HG02571 (cell line): ENCODE measurements around the gene RPN1.

Experiments
- ATAC-seq: cut with Tn5 transposase; IDR thresholded peaks from one replicate; pipeline ENCODE4 v1.9.1; 2021; ENCODE audit warnings: mild to moderate bottlenecking, moderate library complexity; ENCODE audit not compliant: unreplicated experiment

RPN1 gene

DNA sequence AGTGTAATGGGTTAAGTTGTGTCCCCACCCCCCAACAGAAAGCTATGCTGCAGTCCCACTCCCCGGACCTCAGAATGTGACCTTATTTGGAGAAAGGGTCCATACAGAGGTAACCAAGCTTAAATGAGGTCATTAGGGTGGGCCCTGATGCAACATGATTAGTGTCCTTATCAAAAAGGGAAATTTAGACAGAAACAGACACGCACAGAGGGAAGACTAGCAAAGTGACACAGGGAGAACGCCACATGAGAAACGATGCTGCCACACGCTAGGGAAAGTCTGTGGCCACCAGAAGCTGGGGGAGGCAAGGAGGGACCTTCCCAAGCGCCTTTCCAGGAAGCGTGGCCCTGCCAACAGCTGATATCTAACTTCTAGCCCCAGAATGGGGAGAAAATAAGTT, 65.4 kb downstream of the RPN1 start:
- ATAC-seq = no peak

DNA sequence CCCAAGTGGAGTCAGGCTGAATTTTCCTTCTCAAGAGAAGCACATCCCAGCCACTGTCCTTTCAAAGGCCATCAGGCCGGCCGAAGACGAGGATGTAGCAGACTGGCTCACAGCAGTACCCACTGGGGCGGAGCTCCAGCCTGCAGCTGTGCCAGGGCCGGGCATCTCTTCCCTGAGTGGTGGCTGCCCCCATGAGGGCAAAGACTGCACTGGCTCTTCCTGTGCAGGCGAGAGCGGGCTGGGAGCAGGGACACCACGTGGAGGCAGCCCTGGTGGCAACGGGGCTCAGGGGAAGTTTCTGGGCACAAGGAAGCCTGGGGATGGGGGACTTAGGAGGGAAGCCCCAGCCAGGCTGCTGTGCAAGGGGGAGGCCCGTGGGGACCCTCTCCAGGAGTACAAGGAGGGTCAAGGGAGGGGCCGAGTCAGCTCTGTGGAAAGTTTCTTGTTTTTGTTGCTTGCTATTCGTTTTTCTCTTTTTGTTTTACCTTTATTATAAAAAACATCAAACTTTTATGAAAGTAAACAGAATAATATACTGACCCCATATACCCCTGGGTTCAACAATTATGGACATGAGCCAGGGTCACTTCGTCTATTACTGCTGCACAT, 66.1 kb downstream of the RPN1 start:
- ATAC-seq = no peak

DNA sequence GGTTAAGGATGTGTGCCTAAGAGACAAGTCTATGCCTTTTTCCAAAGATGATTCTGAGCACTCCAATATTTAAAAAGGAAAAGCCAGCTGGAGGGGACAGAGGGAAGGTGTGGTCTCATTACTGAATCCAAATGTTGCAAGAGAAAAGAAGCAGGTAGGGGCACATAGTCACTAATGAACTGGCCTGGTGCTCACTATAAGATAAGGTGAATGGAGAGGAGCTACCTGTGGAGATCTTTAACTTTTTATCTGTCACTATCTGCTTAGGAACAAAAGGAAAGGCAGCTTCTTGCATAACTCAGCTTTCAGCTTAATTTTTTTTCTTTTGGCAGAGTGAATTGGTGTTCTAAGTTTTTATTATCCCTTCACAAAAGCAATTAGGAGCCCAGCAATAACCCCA, 69.1 kb downstream of the RPN1 start:
- ATAC-seq = no peak

DNA sequence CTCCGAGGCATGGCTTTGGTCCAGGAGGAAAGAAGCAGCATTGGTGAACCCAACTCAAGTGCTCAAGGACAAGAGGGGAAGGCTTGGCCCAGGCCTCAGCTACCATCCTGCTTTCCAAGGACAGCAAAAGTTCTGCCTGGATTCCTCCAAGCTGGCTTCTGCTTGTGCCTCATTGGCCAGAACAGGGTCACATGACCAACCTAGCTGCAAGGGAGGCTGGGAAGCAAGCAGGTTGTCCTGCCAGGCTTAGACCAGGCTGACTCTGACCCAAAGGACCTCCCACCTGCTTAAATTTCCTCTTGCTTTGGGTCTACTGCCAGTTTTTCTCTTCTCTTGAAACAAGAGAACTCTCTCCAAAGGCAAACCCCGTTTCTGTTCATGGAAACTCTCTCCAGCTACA, 70.7 kb downstream of the RPN1 start:
- no peak for ATAC-seq

DNA sequence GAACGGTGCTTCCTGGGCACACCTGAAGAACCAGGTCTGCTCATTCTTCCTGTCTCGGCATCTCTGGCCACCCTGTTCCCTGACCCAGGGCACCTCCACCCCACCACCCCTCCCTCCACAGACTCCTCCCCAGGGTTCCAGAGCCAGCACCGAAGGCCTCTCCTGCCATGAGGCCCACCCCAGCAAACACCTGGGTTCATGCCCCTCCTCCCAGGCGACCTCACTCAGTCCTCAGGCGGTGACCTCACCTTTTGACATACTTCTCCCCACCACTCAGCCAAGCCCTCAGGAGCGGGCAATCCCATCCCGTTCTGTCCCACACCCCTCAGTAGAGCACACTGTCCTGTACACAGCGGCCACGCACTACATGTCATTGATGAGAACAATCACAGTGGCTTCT, 72.3 kb downstream of the RPN1 start:
- no peak for ATAC-seq

DNA sequence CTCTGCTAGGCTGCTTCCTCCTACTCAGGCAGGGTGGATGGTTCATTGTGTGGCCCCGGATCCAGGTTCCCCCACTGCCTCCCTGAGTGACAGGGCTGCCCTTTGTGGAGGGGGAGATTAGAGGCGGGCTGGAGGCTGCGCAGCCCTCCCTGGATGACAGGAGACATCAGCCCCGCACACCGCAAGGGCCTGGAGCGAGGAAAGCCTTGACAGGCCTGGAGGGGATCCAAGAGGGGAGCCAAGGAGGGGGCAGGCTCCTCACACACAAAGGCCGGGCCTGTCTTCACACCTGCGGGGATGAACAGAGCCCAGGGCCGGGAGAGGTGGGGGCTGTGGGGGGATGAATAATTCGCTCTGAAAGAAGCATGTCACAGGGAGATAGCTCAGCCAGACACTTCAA, 72.9 kb downstream of the RPN1 start:
- ATAC-seq = no peak

DNA sequence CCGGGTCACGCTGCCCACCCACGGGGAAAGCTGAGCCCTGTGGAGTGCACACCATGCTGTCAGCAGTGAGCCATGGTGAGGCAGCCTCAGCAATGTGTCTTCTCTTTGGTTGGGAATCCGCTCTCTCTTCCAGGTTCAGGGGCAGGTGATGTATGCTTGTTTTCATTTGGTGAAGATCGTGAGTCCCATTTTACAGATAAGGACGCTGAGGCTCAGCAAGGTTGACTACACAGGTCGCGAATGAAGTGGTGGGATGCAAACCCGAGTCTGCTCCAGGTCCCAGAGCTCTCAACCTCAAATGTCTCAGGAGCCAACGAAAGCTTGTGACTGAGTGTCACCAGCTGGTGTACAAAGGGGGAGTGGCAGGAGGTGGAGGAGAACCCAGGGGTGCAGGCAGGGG, 74.3 kb downstream of the RPN1 start:
- no peak for ATAC-seq

DNA sequence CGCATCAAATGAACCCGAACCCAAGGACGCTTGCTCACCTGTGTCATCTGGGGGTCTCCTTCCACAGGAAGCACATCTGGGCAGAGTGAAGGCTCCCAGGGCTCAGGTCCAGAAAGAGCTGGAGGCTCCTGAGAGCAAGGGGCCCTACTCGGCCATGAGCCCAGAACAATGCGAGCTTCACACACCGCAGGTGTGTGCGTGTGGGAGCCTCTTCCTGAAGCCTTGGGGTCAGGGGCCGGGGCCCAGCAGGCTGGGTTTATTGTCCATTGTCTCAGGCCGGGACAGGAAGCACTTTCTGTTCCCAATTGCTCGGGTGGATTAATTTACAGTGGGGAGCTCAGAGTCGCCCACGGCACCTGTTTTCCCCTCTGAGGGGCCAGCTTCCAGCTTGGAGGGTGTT, 74.8 kb downstream of the RPN1 start:
- no peak for ATAC-seq

DNA sequence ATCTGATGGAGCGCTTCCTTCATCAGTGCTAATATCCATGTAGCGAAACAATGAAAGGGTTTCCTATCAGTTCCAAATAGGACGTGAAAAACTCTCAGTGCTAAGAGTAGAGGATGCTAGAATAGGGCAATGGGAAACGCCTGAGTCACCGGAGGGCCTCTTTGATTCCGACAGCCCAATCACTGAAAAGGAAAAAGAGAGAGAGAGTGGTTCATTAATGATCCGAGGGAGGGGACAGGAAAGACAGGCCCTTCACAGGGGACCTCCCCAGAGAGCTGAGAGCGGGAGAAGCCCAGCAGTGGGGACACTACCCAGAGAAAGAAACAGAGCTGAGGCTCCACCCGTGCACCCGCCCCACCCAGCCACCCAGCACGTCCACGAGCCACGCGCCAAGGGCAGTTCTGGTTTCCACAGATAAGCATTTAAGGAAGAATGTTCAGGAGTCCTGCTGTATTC, 76.9 kb downstream of the RPN1 start:
- no peak for ATAC-seq

DNA sequence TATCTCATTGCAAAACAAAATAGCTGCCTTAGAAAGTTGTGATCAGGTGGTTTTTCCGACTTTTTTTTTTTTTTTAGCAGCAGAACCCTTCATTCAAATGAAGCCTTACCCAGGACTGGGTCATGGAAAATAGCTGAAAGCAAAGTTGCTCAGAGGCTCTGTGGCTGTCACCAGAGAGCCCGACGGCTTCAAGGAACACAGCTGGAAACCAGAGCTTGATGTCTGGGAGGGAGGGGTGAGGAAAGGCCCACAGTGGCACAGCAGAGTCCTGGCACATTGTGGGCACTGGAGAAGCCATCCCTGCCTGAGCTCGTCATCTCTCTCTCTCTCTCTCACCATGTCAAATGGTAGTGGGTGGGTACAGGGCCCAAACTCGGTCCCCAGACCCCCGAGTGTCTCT, 77.5 kb downstream of the RPN1 start:
- ATAC-seq = no peak

DNA sequence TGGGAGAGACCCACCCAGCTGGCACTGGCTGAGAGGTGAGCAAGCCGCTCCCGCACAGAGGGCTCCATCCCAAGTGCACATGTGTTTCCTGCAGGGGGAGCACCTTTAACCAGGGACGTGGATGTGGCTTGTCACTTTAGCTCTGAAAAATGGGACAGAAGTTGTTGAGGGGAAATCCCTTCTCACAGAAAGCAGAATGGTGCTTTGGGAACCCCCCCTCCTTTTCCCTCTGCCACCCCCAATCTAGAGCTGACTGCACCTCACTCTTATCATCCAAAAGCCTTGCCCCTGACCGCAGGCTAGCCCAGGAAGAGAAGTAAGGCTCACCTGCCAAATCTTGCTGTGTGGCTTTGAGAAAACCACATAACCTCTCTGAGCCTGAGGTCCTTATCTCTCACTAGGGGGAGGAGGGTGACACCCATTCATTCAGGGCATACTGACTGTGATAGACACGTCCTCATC, 77.9 kb downstream of the RPN1 start:
- no peak for ATAC-seq

DNA sequence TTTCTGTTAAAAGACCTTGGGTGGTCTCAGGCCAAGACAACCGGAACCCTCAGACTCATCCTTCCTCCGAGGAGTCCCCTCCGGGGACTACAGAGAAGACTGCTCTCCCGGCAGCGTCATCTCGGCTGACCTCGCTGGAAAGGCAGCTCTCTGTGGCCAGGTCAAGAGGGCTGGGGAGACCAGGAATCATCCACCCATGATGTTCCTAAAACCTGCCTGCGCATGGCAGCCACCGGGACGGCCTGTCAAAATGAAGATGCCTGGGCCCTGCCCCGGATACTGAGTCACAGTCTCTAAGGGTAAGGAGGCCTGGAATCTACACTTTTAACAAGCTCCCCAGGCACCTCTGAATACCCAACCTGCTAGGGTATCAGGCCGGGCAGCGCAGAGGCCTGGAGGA, 78.6 kb downstream of the RPN1 start:
- no peak for ATAC-seq
